A673 (cell line): ENCODE results near the gene OTOGL.

ENCODE experiments used
- CTCF ChIP-seq: fragments of 300-800, 200-600 bp; sonication (generic); conservative IDR thresholded peaks from 2 replicates; pipeline ENCODE4 v1.5.1; 2017; ENCODE audit warnings: low read depth, mild to moderate bottlenecking, antibody characterized with exemption, low read length, moderate library complexity, mixed read lengths
- EZH2 ChIP-seq: fragments of 200-600 bp; sonication (generic); IDR thresholded peaks from 2 replicates; pipeline ENCODE4 v1.6.1; 2017; ENCODE audit warnings: borderline replicate concordance, low read depth, mild to moderate bottlenecking, mixed read lengths, antibody characterized with exemption, low read length; ENCODE audit not compliant: poor library complexity, severe bottlenecking

DNA sequence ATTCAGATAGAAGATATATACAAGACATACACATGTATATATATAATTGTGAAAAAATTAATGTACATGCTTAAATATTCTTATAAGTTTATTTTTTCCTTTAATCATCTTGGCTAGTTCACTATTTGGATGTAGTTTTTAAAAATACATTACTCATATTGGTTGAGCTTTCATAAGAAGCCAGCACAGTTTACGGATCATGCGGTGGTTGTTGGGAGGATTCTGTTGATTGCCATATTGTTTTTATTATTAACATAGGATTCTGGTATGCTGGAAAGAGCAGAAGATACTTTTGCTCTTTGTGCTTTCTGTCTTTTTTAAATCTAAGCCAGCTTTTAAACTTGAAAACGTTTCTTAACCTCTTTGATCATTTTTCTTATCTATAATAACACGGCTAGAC lies 163.4 kb downstream of the OTOGL start:
- TF ChIP-seq CTCF, result no peak
- TF ChIP-seq EZH2, result no peak
